ENCODE measurements around the gene KCTD3. TPM values are rescaled to one million over a fixed set of nuclear protein-coding genes. Genes with fewer than 3 reads are reported as not detected.

Gene KCTD3
- total RNA-seq, 4 donors from 2014 or later, result 33.4 to 80.4 (median 59.1) TPM

GRCh38 chr1:215631489-215631888, 64.4 kb downstream of the KCTD3 start:
- intact Hi-C loops (cut with DNase I; ENCODE audit: low total_unique reads) (no loop called here), in situ Hi-C loops (cut with MboI; ENCODE audit: low pct_ligation_motif_present in 1 of 4, low pct_unique_long_range_greater_than_20kb in 1 of 4, low sequenced_read_pairs in 3 of 4) (no loop called here)
- H3K4me3 ChIP-seq, result no peak overlapping the region
- 20 to 40% methylated on average over 1 to 3 of the region's 3 CpGs for WGBS, 2 donors (ENCODE audit: low coverage in 1 of 2)
- TF ChIP-seq CTCF (IDR thresholded peaks at IDR 0.05), result no peak
- no peak for TF ChIP-seq POLR2AphosphoS5 (IDR thresholded peaks at IDR 0.05)
- no peak for TF ChIP-seq POLR2A (IDR thresholded peaks at IDR 0.05)
- TF ChIP-seq EP300 (IDR thresholded peaks at IDR 0.05; ENCODE audit: low read depth), result no peak
- no peaks in the 10 kb centered on the region for H3K36me3 ChIP-seq
- DNase-seq, result no peak
- H3K27me3 ChIP-seq, result no peaks in the 10 kb centered on the region
- no peaks in the 10 kb centered on the region for H3K9me3 ChIP-seq
- peaks cover 0 to 22% (median 11%) of the 10 kb centered on the region in 4 donors for H3K4me1 ChIP-seq
- no peak overlapping the region for H3K27ac ChIP-seq

GRCh38 chr1:215635827-215636226, 68.7 kb downstream of the KCTD3 start:
- peak; percentile 45 for DNase-seq
- no peak overlapping the region for H3K4me3 ChIP-seq
- in situ Hi-C loops (cut with MboI; ENCODE audit: low pct_ligation_motif_present in 1 of 4, low pct_unique_long_range_greater_than_20kb in 1 of 4, low sequenced_read_pairs in 3 of 4) (no loop called here), intact Hi-C loops (cut with DNase I; ENCODE audit: low total_unique reads) (no loop called here)
- WGBS, 2 donors (ENCODE audit: low coverage in 1 of 2), result 62% methylated on average over 6 of the region's 6 CpGs; no CpG with 5 or more reads in 1 of the 2 donors
- TF ChIP-seq CTCF (IDR thresholded peaks at IDR 0.05) (no peak), POLR2AphosphoS5 (IDR thresholded peaks at IDR 0.05) (no peak), EP300 (IDR thresholded peaks at IDR 0.05; ENCODE audit: low read depth) (no peak), POLR2A (IDR thresholded peaks at IDR 0.05) (no peak)
- H3K27me3 ChIP-seq, result no peaks in the 10 kb centered on the region
- H3K4me1 ChIP-seq, result peaks cover 0 to 36% (median 20%) of the 10 kb centered on the region in 4 donors
- H3K9me3 ChIP-seq, result no peaks in the 10 kb centered on the region
- H3K27ac ChIP-seq, result peak overlapping the region; percentile 78 to 83 (median 82)
- H3K36me3 ChIP-seq, result no peaks in the 10 kb centered on the region

GRCh38 chr1:215636258-215636965, 69.3 kb downstream of the KCTD3 start:
- Histone ChIP-seq H3K36me3 (no peaks in the 10 kb centered on the region), H3K4me3 (no peak overlapping the region), H3K27ac (peak overlapping the region; percentile 78 to 83 (median 82)), H3K9me3 (no peaks in the 10 kb centered on the region), H3K4me1 (peaks cover 0 to 33% (median 20%) of the 10 kb centered on the region in 4 donors), H3K27me3 (no peaks in the 10 kb centered on the region)
- in situ Hi-C loops (cut with MboI; ENCODE audit: low pct_ligation_motif_present in 1 of 4, low pct_unique_long_range_greater_than_20kb in 1 of 4, low sequenced_read_pairs in 3 of 4), result no loop called here
- DNase-seq, result peak; percentile 31
- intact Hi-C loops (cut with DNase I; ENCODE audit: low total_unique reads), result no loop called here
- TF ChIP-seq POLR2A (IDR thresholded peaks at IDR 0.05), result no peak
- WGBS, 2 donors (ENCODE audit: low coverage in 1 of 2), result 33 to 35% methylated on average over 7 to 9 of the region's 9 CpGs

GRCh38 chr1:215637041-215637573, 70.0 kb downstream of the KCTD3 start:
- Histone ChIP-seq H3K27me3 (no peaks in the 10 kb centered on the region), H3K4me3 (no peak overlapping the region)

More at GRCh38 chr1:215637041-215637573, 70.0 kb downstream of the KCTD3 start:
- no peak for TF ChIP-seq POLR2A (IDR thresholded peaks at IDR 0.05)
- TF ChIP-seq EP300 (IDR thresholded peaks at IDR 0.05; ENCODE audit: low read depth), result no peak
- TF ChIP-seq POLR2AphosphoS5 (IDR thresholded peaks at IDR 0.05), result no peak
- TF ChIP-seq CTCF (IDR thresholded peaks at IDR 0.05), result no peak
- WGBS, 2 donors (ENCODE audit: low coverage in 1 of 2), result 40 to 46% methylated on average over 1 to 7 of the region's 7 CpGs
- in situ Hi-C loops (cut with MboI; ENCODE audit: low pct_ligation_motif_present in 1 of 4, low pct_unique_long_range_greater_than_20kb in 1 of 4, low sequenced_read_pairs in 3 of 4) (no loop called here), intact Hi-C loops (cut with DNase I; ENCODE audit: low total_unique reads) (no loop called here)
- peak; percentile 23 for DNase-seq
- Histone ChIP-seq H3K9me3 (no peaks in the 10 kb centered on the region), H3K27ac (peak overlapping the region; percentile 78 to 83 (median 82)), H3K4me1 (peaks cover 0 to 30% (median 18%) of the 10 kb centered on the region in 4 donors), H3K36me3 (no peaks in the 10 kb centered on the region)
